Measurements from ENCODE around the gene PABPC1L.

- TF ChIP-seq, protein P1, sequence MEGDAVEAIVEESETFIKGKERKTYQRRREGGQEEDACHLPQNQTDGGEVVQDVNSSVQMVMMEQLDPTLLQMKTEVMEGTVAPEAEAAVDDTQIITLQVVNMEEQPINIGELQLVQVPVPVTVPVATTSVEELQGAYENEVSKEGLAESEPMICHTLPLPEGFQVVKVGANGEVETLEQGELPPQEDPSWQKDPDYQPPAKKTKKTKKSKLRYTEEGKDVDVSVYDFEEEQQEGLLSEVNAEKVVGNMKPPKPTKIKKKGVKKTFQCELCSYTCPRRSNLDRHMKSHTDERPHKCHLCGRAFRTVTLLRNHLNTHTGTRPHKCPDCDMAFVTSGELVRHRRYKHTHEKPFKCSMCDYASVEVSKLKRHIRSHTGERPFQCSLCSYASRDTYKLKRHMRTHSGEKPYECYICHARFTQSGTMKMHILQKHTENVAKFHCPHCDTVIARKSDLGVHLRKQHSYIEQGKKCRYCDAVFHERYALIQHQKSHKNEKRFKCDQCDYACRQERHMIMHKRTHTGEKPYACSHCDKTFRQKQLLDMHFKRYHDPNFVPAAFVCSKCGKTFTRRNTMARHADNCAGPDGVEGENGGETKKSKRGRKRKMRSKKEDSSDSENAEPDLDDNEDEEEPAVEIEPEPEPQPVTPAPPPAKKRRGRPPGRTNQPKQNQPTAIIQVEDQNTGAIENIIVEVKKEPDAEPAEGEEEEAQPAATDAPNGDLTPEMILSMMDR (IDR thresholded peaks at IDR 0.05) = no peak
- TF ChIP-seq POLR2AphosphoS5 (IDR thresholded peaks at IDR 0.05) = no peak
Measured at GRCh38 chr20:44928595-44928994, 18.7 kb downstream of the PABPC1L start.
